ENCODE measurements around the gene FANCE. TPM values are rescaled to one million over a fixed set of nuclear protein-coding genes. Genes with fewer than 3 reads are reported as not detected.
"Not testable (repeated sequence)": the region's sequence is repeated elsewhere in the genome, so short reads cannot be mapped to it uniquely, and the experiment has no call there.

FANCE gene
- total RNA-seq, 3 donors from 2014 or later, result 9.7 to 12.6 (median 10.8) TPM

DNA sequence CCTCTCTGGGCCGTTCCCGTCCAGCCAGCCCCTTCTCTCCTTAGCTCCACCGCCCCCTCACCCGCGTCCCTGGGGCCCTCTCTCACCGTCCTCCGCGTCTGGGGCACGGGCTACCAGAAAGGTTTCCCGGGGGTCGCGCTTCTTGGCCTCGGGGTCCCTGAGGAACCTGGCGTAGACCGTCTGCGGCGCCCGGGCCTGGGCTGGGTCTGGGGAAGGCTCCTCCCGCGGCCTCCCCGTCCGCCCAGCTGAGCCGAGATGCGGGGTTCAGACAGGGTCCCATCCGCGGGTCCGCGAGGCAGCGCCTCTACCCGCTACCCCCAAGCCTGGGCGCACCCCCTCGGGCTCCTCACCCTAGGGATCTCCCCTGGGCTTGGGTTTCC is 59.4 kb downstream of the FANCE start:
- intact Hi-C loops (cut with DNase I; ENCODE audit: low total_unique reads), result loop anchor here (5.0 kb wide), 1 partner anchor 1324 kb away; no protein-coding TSS in a partner anchor
- no peaks in the 10 kb centered on the region for H3K36me3 ChIP-seq
- peak overlapping the region in 2 of 3 donors; percentile 40 to 56 for H3K4me3 ChIP-seq
- no peak for TF ChIP-seq POLR2A (IDR thresholded peaks at IDR 0.05)
- TF ChIP-seq, protein P1, sequence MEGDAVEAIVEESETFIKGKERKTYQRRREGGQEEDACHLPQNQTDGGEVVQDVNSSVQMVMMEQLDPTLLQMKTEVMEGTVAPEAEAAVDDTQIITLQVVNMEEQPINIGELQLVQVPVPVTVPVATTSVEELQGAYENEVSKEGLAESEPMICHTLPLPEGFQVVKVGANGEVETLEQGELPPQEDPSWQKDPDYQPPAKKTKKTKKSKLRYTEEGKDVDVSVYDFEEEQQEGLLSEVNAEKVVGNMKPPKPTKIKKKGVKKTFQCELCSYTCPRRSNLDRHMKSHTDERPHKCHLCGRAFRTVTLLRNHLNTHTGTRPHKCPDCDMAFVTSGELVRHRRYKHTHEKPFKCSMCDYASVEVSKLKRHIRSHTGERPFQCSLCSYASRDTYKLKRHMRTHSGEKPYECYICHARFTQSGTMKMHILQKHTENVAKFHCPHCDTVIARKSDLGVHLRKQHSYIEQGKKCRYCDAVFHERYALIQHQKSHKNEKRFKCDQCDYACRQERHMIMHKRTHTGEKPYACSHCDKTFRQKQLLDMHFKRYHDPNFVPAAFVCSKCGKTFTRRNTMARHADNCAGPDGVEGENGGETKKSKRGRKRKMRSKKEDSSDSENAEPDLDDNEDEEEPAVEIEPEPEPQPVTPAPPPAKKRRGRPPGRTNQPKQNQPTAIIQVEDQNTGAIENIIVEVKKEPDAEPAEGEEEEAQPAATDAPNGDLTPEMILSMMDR (IDR thresholded peaks at IDR 0.05), result no peak
- TF ChIP-seq POLR2AphosphoS5 (IDR thresholded peaks at IDR 0.05), result no peak
- peaks cover 6 to 28% of the 10 kb centered on the region in 2 donors for H3K27me3 ChIP-seq
- no peak for DNase-seq (ENCODE audit: low spot score in 2 of 2)
- H3K9me3 ChIP-seq, result no peaks in the 10 kb centered on the region
- no peaks in the 10 kb centered on the region for H3K4me1 ChIP-seq
- no peak overlapping the region for H3K27ac ChIP-seq

DNA sequence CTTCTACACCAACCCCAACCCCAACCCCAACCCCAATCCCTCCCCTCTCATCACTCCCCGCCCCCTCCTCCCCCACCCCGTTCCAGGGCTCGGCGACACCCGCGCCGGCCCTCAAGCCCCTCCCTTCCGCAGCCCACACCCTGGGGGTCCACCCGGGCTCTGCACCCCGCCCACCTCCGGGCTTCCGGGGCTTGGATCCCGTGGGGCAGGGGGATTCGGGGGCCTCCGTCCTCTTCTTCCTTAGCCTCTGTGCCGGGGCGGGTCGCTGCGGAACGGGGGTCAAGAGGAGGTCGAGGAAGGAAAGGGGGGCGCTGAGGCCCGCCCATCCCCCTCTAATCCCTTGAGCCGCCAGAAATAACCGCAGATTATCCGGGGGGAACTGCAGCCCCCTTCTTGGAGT is 59.9 kb downstream of the FANCE start:
- H3K36me3 ChIP-seq, result no peaks in the 10 kb centered on the region
- H3K27ac ChIP-seq, result no peak overlapping the region
- H3K4me1 ChIP-seq, result no peaks in the 10 kb centered on the region
- no peaks in the 10 kb centered on the region for H3K9me3 ChIP-seq
- no peak for DNase-seq (ENCODE audit: low spot score in 2 of 2)
- intact Hi-C loops (cut with DNase I; ENCODE audit: low total_unique reads), result loop anchor here (5.0 kb wide), 1 partner anchor 1325 kb away; no protein-coding TSS in a partner anchor
- H3K27me3 ChIP-seq, result peaks cover 6 to 27% of the 10 kb centered on the region in 2 donors
- peak overlapping the region in 2 of 3 donors; percentile 40 to 56 for H3K4me3 ChIP-seq
- TF ChIP-seq POLR2A (IDR thresholded peaks at IDR 0.05) (no peak), POLR2AphosphoS5 (IDR thresholded peaks at IDR 0.05) (no peak)
- TF ChIP-seq, protein P1 (IDR thresholded peaks at IDR 0.05), result no peak

DNA sequence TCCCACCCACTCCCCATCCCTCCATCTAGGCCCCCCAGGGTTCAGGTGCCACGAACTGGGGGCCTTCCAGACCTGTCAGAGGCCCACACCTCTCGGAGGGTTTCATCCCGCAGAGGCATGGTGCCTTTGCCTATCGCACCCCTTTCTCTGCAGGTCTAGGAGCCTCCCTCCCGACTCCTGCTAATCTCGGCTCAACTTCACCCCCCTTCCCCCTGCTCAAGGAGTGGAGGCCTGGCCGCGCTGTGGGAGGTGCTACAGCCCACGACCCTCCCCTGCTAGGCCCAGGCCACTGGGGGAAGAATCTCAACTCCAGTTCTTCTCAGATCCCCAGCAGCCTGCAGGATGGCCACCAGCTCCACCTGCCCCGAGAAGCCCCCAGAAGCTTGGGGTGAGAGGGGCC is 60.6 kb downstream of the FANCE start, which contains the start of gene TULP1:
TULP1 (minus strand) TSS at position 157 of the 400 bp plus-strand sequence; CDS start at position 119, 38 bp downstream.
- H3K36me3 ChIP-seq, result no peaks in the 10 kb centered on the region
- intact Hi-C loops (cut with DNase I; ENCODE audit: low total_unique reads), result loop anchor here (5.0 kb wide), 1 partner anchor 1325 kb away; no protein-coding TSS in a partner anchor
- no peaks in the 10 kb centered on the region for H3K9me3 ChIP-seq
- DNase-seq (ENCODE audit: low spot score in 2 of 2), result no peak
- no peak within 1 kb of the TSS for H3K27ac ChIP-seq
- H3K4me1 ChIP-seq, result no peaks in the 10 kb centered on the region
- peaks cover 6 to 27% of the 10 kb centered on the region in 2 donors for H3K27me3 ChIP-seq
- H3K4me3 ChIP-seq, result peak within 1 kb of the TSS in 2 of 3 donors; percentile 40 to 56
- TF ChIP-seq, protein P1 (IDR thresholded peaks at IDR 0.05), result no peak
- no peak for TF ChIP-seq POLR2AphosphoS5 (IDR thresholded peaks at IDR 0.05)
- no peak for TF ChIP-seq POLR2A (IDR thresholded peaks at IDR 0.05)

DNA sequence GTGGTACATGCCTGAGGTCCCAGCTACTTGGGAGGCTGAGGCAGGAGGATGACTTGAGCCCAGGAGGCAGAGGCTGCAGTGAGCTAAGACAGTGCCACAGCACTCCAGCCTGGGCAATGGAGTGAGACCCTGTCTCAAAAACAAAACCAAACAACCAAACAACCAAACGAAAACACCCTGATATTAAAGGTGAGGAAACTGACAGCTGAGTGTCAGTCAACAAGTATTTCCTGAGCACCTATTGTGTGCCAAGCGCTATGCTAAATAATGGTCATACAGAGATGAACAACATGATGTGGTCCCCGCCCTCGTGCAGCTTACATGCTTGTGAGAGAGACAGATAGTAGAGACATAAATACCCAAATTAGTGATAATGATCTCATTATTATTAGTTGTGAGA is 62.4 kb downstream of the FANCE start:
- H3K9me3 ChIP-seq, result no peaks in the 10 kb centered on the region
- H3K36me3 ChIP-seq, result no peaks in the 10 kb centered on the region
- TF ChIP-seq POLR2A (IDR thresholded peaks at IDR 0.05) (no peak), POLR2AphosphoS5 (IDR thresholded peaks at IDR 0.05) (no peak)
- TF ChIP-seq, protein P1 (IDR thresholded peaks at IDR 0.05), result no peak

DNA sequence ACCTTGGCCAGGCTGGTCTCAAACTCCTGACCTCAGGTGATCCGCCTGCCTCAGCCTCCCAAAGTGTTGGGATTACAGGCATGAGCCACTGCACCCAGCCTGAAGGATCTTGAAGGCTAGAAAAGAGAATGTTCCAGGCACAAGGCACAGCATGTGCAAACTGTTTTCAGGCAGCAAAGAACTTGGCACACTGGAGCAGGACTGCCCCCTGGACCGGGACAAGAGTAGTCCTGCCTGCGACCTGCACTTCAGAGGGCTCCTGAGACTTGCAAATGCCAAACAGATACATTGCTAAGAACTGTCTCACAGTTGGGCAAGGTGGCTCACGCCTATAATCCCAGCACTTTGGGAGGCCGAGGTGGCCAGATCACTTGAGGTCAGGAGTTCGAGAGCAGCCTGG is 63.8 kb downstream of the FANCE start:
- H3K27me3 ChIP-seq, result peaks cover 6 to 14% of the 10 kb centered on the region in 2 donors
- H3K36me3 ChIP-seq; intact Hi-C loops (cut with DNase I; ENCODE audit: low total_unique reads); DNase-seq (ENCODE audit: low spot score in 2 of 2); H3K4me1 ChIP-seq; H3K4me3 ChIP-seq; H3K27ac ChIP-seq; H3K9me3 ChIP-seq: not testable (repeated sequence)

More for the DNA sequence above, 62.4 kb downstream of the FANCE start:
- no peak overlapping the region for H3K4me3 ChIP-seq
- no peak overlapping the region for H3K27ac ChIP-seq
- H3K27me3 ChIP-seq, result peaks cover 6 to 20% of the 10 kb centered on the region in 2 donors
- DNase-seq (ENCODE audit: low spot score in 2 of 2), result no peak
- no peaks in the 10 kb centered on the region for H3K4me1 ChIP-seq
- intact Hi-C loops (cut with DNase I; ENCODE audit: low total_unique reads), result loop anchor here (5.0 kb wide), 1 partner anchor 1327 kb away; no protein-coding TSS in a partner anchor

Other genes with a start within 250 kb of the FANCE start
- gene SCUBE3, start 238.4 kb upstream of the FANCE start, total RNA-seq, result under 1 TPM; under 0.01 to 0.33 (median under 0.01) TPM
- 10 to 100 TPM; 32.3 to 53.0 (median 46.9) TPM for gene ZNF76, start 192.6 kb upstream of the FANCE start, total RNA-seq
- 10 to 100 TPM in 2 of 3 donors, 1 to 10 TPM in 1; 4.8 to 14.2 (median 14.1) TPM for gene DEF6, start 154.5 kb upstream of the FANCE start, total RNA-seq
- gene PPARD, start 109.8 kb upstream of the FANCE start, total RNA-seq, result 10 to 100 TPM in 2 of 3 donors, 1 to 10 TPM in 1; 7.2 to 11.1 (median 10.7) TPM
- 1,000 to 10,000 TPM; 1,177 to 2,549 (median 2,082) TPM for gene RPL10A, start 16.1 kb downstream of the FANCE start, total RNA-seq
- 10 to 100 TPM in 2 of 3 donors, 1 to 10 TPM in 1; 5.6 to 28.2 (median 26.2) TPM for gene TEAD3, start 44.7 kb downstream of the FANCE start, total RNA-seq
- not detected for gene TULP1, start 60.6 kb downstream of the FANCE start, total RNA-seq
- 100 to 1,000 TPM; 167 to 970 (median 266) TPM for gene FKBP5, start 236.6 kb downstream of the FANCE start, total RNA-seq